Mesodermal cell (in vitro differentiated cells): ENCODE results near the gene ADCK2.
A peak's percentile ranks its signal among the peaks of the same experiment; 100 is the strongest.
"Not testable (repeated sequence)": the region's sequence is repeated elsewhere in the genome, so short reads cannot be mapped to it uniquely, and the experiment has no call there.

Experiments
- H3K27ac ChIP-seq: 2 replicates; pipeline ENCODE4 v1.7.0; 2013; ENCODE audit warnings: mild to moderate bottlenecking, low read depth, low read length, moderate library complexity; ENCODE audit not compliant: severe bottlenecking
- H3K36me3 ChIP-seq: 2 replicates; pipeline ENCODE4 v1.7.1; 2013; ENCODE audit warnings: mild to moderate bottlenecking, low read length, moderate library complexity; ENCODE audit not compliant: control insufficient read depth, insufficient read depth
- H3K4me1 ChIP-seq: one replicate; pipeline ENCODE4 v1.7.1; 2013; ENCODE audit warnings: mild to moderate bottlenecking, low read length; ENCODE audit not compliant: insufficient read depth, control insufficient read depth, poor library complexity, severe bottlenecking
- H3K4me3 ChIP-seq: 2 replicates; pipeline ENCODE4 v1.7.0; 2013; ENCODE audit warnings: low read length, control low read depth, mild to moderate bottlenecking; ENCODE audit not compliant: insufficient read depth, poor library complexity, severe bottlenecking; ENCODE audit errors: extremely low read depth
- H3K9me3 ChIP-seq: 2 replicates; pipeline ENCODE4 v1.7.1; 2013; ENCODE audit warnings: mild to moderate bottlenecking, low read length, moderate library complexity; ENCODE audit not compliant: control insufficient read depth
- WGBS, 2 experiments: methylation state at CpG; one replicate each; pipeline ENCODE4 v1.1.5; 2013; ENCODE audit warnings: missing lambda C conversion rate in 2 of 2; ENCODE audit not compliant: insufficient coverage in 2 of 2; 5-methylcytosine and 5-hydroxymethylcytosine counted together

Gene ADCK2

GRCh38 chr7:140637400-140637799 lies 35.3 kb upstream of the ADCK2 start:
- 69 to 83% methylated on average over 2 to 3 of the region's 3 CpGs for WGBS, 2 experiments
- Histone ChIP-seq H3K9me3 (no peaks in the 10 kb centered on the region), H3K36me3 (peaks cover 4% of the 10 kb centered on the region), H3K4me1 (peaks cover 36% of the 10 kb centered on the region), H3K4me3 (no peak overlapping the region), H3K27ac (no peak overlapping the region)

GRCh38 chr7:140638173-140638791 lies 34.5 kb upstream of the ADCK2 start:
- 59 to 65% methylated on average over 6 of the region's 6 CpGs for WGBS, 2 experiments
- peaks cover 4% of the 10 kb centered on the region for H3K36me3 ChIP-seq
- peaks cover 36% of the 10 kb centered on the region for H3K4me1 ChIP-seq
- H3K4me3 ChIP-seq: no peak overlapping the region
- H3K27ac ChIP-seq: peak overlapping the region; percentile 10
- no peaks in the 10 kb centered on the region for H3K9me3 ChIP-seq

GRCh38 chr7:140639366-140640053 lies 33.2 kb upstream of the ADCK2 start:
- Histone ChIP-seq H3K27ac (peak overlapping the region; percentile 71), H3K4me3 (peak overlapping the region; percentile 76), H3K36me3 (peaks cover 4% of the 10 kb centered on the region), H3K4me1 (peaks cover 36% of the 10 kb centered on the region), H3K9me3 (no peaks in the 10 kb centered on the region)
- WGBS, 2 experiments: 35% methylated on average over 10 to 11 of the region's 15 CpGs

GRCh38 chr7:140640060-140640637 lies 32.6 kb upstream of the ADCK2 start:
- Histone ChIP-seq H3K36me3 (peaks cover 4% of the 10 kb centered on the region), H3K27ac (peak overlapping the region; percentile 71), H3K4me1 (peaks cover 36% of the 10 kb centered on the region), H3K9me3 (no peaks in the 10 kb centered on the region), H3K4me3 (peak overlapping the region; percentile 76)
- 0% methylated on average over 26 to 28 of the region's 74 CpGs for WGBS, 2 experiments

GRCh38 chr7:140640727-140641523 lies 31.8 kb upstream of the ADCK2 start, which contains the start of gene DENND2A:
DENND2A (minus strand) TSS chr7:140640813; CDS start chr7:140602397, 38,416 bp downstream.
- H3K4me1 ChIP-seq: peaks cover 28% of the 10 kb centered on the region
- 5 to 6% methylated on average over 54 to 55 of the region's 78 CpGs for WGBS, 2 experiments
- peaks cover 4% of the 10 kb centered on the region for H3K36me3 ChIP-seq
- H3K27ac ChIP-seq: peak within 1 kb of the TSS; percentile 71
- peak within 1 kb of the TSS; percentile 76 for H3K4me3 ChIP-seq
- no peaks in the 10 kb centered on the region for H3K9me3 ChIP-seq

- Histone ChIP-seq H3K27ac (peak overlapping the region; percentile 69), H3K36me3 (peaks cover 4% of the 10 kb centered on the region), H3K9me3 (no peaks in the 10 kb centered on the region), H3K4me3 (peak overlapping the region; percentile 50), H3K4me1 (peaks cover 24% of the 10 kb centered on the region)
- WGBS, 2 experiments: 58 to 59% methylated on average over 9 to 12 of the region's 15 CpGs
Observed at GRCh38 chr7:140641524-140642195, 31.1 kb upstream of the ADCK2 start.

GRCh38 chr7:140643416-140643815 lies 29.3 kb upstream of the ADCK2 start:
- 80% methylated on average over 1 of the region's 5 CpGs for WGBS, 2 experiments

GRCh38 chr7:140644761-140645160 lies 28.0 kb upstream of the ADCK2 start:
- H3K27ac ChIP-seq, H3K4me3 ChIP-seq, H3K36me3 ChIP-seq, H3K9me3 ChIP-seq, H3K4me1 ChIP-seq: not testable (repeated sequence)
- 95 to 100% methylated on average over 4 to 8 of the region's 13 CpGs for WGBS, 2 experiments

More at GRCh38 chr7:140643416-140643815, 29.3 kb upstream of the ADCK2 start:
- H3K4me3 ChIP-seq: no peak overlapping the region
- no peaks in the 10 kb centered on the region for H3K9me3 ChIP-seq
- H3K36me3 ChIP-seq: no peaks in the 10 kb centered on the region
- peaks cover 12% of the 10 kb centered on the region for H3K4me1 ChIP-seq
- H3K27ac ChIP-seq: no peak overlapping the region

GRCh38 chr7:140645166-140645900 lies 27.4 kb upstream of the ADCK2 start:
- Histone ChIP-seq H3K9me3 (no peaks in the 10 kb centered on the region), H3K36me3 (no peaks in the 10 kb centered on the region), H3K4me3 (no peak overlapping the region), H3K4me1 (peaks cover 5% of the 10 kb centered on the region), H3K27ac (no peak overlapping the region)
- 84 to 90% methylated on average over 7 of the region's 8 CpGs for WGBS, 2 experiments
